HG03175 (cell line): Measurements from ENCODE around the gene UQCC2.
A peak's percentile ranks its signal among the peaks of the same experiment; 100 is the strongest.

Source experiments
- ATAC-seq: cut with Tn5 transposase; IDR thresholded peaks from one replicate; pipeline ENCODE4 v1.9.1; 2021; ENCODE audit warnings: mild to moderate bottlenecking, moderate library complexity; ENCODE audit not compliant: unreplicated experiment

The UQCC2 gene

DNA sequence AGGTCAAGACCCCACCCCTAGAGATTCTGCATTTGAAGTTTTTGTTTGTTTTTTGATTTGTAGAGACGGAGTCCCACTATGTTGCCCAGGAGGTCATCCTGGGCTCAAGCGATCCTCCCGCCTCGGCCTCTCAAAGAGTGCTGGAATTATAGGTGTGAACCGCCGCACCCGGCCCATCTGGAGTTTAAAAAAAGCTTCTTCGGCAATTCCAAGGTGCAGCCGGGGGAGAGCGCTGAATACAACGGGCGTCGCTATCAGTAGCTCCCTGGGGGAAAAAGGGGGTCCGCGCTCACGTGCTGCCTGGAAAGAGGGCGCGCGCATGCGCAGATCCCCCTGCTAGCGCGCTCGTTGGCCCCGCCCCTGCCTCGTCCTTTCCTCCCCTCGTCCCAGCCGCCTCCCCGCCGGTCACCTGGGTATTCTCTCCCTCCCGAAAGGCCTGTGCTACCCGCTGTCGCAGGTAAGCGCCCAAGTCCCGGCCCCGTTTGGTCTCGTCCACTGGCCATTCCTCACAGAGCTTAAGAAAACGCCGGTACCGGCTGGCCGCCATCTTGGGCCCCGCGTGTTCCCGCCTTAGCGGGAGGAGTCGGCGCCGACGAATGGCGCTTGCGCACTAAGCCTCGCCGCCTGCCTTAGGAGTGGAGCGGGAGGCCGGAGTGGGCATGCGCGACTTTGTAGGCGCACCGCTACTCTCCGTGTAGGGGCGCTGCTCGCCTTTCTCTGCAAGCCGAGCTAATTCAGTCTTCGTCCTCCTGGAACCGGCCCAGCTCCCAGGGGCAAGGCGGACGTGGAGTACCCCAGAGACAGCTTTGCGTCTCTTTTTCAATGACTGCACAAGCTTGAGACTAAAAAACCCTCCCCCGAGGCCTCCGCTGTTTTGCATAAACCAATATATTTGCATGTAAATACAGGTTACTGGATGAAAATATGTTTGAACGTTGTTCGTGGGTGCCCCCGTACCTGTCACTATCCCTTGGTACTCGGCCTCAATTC lies at the start of gene UQCC2:
UQCC2 (minus strand) TSS at position 561 of the 990 bp plus-strand sequence; CDS start at position 547, 14 bp downstream.
- peak; percentile 91 for ATAC-seq

DNA sequence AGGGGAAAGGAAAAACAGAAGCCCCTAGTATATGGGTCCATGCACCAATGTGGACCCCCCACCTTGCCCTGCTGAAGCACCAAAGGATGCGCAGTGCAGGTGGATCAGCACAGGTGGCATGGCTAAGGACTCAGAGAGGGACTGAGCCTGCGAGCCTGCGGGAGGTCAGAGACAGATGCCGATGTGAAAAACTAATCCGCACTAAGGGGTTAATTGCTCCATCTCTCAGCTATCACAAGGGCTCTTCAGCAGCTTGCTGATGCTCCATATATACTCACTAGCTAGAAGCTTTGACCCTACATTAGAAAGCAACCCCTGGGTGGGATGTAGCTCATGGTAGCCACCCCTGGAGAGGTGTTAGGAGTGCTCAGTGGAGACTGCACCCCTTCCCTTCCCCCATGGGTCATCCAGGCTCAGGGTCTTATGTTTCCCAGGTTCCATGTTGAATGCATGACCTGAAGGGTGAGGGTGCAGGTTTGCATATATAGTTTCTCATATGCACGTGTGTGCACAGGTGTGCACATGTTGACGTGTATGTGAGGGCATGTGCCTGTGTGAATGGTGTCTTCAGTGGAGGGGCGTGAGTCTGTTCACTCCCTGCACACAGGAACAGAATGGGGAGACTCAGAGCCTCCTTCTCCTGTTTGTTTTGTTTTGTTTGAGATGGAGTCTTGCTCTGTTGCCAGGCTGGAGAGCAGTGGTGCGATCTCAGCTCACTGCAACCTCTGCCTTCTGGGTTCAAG lies 48.6 kb upstream of the UQCC2 start:
- no peak for ATAC-seq

DNA sequence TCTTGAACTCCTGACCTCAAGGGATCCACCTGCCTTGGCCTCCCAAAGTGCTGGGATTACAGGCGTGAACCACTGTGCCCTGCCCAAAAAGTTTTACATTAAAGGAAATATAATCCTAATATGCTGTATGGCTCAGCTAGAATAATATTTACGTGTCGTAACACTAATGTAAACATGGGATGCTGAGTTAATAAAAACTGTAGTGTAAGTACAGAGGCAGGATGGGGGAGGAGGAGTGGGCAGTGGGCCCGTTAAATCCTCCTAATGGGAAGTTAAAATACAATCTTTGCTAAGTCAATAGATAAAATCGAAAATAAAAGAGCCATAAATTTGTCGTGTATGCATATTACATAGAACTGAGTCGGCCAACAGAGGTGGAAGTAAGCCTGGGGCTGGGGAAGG lies 47.3 kb upstream of the UQCC2 start:
- no peak for ATAC-seq

DNA sequence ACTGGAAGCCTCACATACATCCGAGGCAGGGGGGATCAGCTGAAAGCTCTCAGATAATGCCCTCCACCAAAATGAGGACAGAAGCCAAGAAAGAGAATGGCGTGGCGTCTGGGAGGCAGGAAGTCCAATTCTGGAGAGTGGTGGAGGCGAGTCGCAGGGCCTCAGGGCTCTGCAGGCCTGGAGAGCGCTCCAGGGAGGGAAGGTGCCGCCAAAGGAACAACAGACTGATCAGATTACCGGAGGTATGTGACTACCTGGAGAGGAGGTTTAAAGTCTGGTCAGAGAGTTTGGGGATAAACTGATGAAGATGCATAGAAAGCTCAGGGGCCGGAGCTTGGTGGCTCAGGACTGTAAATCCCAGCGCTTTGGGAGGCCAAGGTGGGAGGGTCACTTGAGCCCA lies 46.4 kb upstream of the UQCC2 start:
- no peak for ATAC-seq

DNA sequence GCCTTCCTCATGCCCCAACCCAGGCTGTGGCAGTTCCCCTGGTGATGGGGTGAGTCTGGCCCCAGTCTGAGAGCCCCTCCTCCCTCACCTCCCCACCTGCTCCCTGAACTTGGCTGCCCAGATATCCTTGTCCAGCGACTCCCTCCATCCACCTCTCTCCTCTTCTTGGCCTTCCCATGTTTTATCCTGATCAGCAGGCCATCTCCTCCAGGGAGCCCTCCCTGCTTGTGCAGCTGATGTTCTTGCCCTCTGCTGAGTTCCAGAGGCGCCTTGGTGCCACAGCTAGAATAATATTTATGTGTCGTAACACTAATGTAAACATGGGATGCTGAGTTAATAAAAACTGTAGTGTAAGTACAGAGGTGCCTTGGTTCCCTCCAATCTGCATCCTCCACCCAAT lies 45.6 kb upstream of the UQCC2 start:
- no peak for ATAC-seq

DNA sequence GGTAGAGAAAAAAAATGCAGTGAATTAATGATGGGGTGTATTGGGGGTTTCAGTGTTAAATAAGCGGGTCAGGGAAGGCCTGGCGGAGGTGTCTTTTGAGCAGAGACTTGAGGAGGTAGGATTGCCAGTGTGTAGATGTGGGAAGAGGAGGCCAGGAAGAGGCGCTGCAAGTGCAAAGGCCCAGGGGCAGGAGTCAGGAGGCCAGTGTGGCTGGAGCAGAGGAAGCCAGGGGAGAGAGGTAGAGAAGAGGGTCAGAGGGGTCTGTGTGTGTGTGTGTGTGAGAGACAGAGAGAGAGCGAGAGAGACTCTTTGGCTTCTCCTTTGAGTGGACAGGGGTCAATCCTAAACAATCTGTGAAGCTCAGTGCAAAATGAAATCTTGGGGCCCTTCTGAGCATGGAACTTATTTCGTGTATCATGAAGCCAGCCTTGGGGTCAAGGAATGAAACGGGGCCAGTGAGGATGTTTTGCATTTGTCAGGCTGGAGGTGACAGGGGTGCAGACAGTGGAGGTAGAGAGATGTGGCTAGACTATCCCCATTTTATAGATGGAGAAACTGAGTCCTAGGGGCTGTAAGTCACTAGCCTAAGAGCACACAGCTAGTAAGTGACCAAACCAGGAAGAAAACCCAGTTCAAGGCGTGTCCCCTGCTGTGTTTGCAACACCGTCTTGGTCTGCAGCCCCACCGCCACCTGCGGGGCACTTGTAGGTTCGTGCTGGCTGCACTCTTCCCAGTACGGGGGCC lies 44.9 kb upstream of the UQCC2 start:
- ATAC-seq = no peak

DNA sequence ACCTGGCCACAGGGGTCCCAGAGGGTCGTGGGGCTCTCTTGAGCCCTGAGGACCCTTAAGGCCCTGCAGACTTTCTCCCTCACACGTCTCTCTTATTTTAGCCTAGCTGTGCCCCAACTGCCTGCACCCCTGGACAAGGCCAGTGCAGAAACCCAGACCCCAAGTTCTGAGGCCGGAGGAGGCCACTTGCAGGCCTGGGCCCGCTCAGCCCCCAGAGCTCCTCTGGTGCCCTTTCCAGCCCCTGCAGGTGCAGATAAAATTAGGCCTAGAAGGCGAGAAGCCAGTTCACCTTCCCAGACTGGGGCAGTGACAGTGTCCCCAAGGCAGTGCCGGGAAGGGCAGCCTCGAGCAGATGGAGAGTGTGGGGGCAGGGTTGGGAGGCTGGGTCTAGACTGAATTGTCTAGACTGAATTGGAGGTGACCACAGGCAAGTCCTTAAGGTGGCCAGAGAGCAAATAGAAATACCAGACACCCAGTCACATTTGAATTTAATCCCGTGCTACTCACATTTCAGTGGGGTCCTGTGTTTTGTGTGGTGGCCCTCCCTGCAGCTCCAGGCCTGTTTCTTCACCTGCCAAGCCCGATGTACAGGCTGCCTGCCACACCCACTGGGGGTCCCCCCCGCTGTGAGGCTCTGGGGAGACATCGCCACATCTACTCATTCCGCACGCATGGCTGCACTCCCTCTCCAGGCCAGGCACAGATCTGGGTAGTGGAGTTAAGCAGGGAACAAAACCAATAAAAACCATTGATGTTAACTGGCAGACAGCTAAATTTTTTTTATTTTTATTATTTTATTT lies 43.8 kb upstream of the UQCC2 start:
- ATAC-seq = no peak

DNA sequence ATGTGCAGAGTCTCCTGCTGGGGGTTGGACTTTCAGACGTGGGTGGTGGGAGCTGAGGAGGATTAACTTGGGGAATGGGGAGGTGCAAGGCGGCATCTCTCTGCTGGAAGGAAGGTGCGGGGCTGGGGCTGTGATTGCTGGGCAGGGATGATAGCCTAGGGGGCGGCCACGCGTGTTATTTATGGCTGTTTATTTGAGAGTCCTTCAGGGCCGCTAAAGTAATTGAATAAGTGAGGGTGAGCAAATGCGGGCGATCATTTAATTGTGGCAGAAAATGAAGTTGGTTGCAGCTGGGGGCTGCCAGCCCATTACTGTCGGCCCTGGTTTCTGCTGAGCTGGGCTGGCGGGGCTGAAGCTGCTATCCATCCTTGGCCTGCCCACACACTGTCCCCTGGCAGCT lies 42.7 kb upstream of the UQCC2 start:
- ATAC-seq = no peak

DNA sequence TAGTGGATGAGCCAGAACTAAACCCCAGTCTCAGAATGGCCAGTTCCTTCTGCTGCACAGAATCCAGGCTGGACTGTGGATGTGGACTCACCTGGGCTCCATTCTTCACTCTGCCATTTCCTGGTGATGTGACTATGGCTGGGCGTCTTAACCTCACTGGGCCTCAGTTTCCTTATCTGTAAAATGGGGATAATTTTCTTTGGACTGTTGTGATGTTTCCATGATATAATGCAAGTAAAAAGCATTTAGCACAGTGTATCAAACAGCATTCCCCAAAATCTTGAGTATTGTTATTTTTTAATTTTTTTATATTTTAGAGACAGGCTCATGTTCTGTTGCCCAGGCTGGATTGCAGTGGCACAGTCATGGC lies 41.1 kb upstream of the UQCC2 start:
- ATAC-seq = no peak

DNA sequence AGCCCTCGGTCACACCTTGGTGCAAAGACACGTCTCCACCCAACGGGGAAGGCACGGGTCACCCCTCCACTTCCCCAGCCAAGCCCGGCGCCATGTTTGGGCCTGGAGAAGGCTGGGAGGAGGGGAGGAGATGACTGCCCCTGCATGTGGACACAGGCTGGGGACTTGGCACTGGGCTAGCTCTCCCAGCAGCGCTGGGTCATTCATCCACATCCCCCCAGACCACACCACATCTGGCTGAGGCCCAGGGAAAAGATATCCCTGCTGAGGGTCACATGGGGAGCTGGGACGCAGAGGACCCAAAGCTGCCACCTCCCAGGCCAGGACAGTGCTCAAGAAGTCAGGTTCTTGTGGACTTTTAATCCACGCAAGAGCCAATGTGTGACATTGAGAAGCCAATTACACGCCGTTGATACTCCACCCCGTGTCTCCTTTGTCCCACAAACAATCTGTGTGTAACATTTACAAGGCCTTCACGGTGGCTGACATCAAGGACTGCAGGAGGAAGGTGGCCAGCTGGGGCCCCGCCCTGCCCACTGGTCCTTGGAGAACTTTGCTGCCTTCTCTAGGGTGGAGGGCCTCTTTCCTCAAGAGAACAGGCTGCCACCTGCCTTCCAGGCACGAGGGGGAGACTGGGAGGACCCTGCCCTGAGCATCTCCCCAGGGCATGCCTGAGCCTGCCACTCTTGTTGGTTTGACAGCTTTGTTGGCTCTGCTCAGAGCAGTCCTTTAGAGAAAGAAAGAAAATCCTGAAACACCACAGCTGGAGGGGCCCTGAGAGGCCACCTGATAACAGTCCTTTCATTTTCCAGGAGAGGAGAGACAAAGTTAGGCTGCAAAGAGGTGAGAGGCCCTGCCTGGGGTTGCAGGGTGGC lies 40.5 kb upstream of the UQCC2 start:
- ATAC-seq = no peak

DNA sequence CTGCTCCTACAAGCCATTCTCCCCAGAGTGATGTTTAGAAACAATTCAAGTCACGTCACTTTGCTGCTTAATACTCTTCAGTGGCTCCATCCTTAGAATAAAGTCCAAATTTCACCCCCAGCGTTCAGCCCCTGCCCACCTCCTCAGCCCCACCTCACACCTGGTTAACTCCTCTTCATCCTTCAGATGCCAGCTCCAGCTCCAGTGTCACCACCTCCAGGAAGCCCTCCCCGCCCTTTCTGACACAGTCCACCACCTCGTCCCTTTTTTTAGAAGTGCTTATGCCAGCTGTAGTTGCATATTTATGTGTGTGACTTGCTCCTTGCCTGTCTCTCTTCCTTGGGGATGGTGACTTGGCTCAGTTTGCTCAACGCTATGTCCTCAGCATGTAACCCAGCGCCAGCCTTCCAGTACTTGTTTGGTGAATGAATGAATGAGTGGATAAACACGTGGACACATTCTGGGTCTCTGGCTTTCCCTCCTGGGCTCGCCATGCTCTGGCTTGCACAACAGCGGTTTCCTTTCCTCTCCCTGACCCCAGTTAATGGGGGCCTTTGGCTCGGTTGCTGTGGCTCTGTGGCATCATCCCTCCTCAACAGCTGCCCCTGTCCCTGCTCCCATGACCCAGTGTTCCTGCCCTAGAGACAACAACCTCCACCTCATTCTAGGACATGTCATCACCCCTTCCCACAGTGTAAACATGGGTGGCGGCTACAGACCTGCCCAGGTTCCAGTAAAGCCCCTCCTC lies 38.9 kb upstream of the UQCC2 start:
- ATAC-seq = no peak

DNA sequence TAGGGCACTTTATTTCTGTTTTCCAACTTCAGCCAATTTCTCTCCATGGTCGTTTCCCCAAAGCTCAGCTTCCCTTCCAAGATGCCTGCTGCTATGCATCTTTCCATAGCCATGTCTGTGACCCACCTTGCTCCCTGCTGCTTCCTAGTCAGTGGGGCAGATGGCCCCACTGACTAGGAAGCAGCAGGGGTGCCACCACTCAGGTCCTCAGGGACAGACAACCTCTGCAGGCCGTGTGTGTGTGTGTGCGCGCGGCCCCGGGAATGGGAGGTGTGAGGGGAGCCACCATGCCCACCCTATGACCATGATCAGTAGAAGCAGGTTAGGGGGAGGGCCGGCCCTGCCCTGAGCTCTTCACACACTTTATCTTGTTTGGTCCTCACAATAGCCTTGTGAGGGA lies 37.9 kb upstream of the UQCC2 start:
- no peak for ATAC-seq

DNA sequence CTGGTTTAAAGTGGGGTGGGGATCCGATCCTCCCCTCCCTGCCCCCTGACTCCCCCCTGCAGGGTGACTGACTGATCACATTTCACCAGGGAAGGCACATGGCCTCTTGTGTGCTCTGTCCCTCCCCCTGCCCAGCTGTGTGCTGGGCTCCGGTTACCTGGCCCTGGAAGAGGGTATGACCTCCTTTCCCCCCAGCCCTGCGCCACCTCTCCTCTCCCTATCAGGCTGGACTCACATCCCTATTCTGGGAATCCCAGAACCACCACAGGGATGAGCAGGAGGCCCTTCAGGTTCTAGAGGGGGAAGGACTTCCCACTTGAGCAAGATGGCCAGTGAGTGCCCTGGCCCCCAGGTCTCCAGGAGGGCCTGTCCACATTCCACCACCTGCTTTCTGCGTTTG lies 37.3 kb upstream of the UQCC2 start:
- ATAC-seq = no peak

DNA sequence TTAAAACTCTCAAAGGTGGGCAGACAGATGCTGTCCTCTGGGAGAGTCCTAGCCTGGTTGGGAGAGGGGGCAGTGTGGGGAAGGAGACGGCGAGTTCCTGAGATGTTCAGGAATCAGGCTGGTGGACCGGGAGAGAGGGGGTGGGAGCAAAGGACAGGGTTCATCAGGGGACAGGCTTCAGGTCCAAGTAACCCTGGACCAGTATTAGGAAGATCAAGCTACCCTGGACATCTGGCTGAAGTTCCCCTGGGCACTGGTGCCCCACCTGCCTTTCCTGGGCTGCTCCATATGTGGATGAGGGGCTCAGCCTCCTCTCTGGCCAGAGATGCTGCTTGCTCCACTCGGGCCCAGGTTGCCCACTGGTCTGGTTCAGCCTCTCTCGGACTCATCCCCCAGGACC lies 36.3 kb upstream of the UQCC2 start:
- ATAC-seq = no peak

DNA sequence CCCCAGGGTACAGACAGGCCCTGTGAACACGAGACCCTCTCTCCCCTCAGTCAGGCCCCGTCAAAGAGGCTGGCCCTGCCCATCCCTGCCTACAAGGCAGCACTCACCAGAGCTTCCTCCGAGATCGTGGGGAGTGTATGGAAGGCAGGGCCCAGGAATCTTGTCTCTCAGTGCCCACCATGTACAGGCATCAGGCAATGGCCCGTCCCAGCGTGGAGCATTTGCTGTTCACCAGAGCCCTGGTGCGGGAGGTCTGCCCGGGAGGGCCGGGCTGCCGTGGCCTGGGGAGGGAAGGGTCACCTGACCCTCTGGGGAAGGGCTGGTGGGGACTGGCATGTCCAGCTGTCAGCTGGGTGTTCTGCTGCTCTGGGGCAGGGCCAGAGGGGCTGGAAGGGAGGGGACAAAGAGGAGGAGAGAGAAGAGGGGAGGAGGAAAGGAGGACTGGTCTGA lies 35.2 kb upstream of the UQCC2 start, which contains the start of gene IP6K3:
IP6K3 (minus strand) TSS at position 255 of the 450 bp plus-strand sequence. CDS start 11,429 bp downstream, outside the sequence.
- no peak for ATAC-seq

DNA sequence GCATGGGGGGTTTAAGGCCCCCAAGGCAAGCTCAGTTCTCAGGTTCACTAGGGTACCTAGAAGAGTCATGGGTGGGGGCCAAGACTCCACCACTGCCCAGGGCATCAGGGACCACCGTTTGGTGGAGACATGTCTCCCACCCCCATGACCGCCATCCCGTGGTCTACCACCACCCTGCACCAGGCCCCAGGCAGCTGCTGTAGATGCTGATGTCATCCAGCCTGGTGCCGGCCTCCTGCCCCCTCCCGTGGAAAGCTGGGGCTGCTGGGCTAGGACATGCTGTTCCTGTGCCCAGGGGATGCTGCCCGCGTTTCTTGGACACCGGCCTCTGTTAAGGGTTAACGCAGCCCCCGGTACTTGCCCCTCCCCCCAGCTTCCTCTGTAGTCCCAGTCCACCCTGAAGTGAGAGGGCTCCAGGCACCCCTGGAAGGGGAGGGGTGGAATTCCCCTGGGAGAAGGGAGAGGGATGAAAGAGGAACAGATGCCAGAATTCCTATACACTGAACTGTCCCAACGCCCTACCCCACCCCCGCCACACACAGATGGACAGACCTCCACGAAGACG lies 34.6 kb upstream of the UQCC2 start:
- ATAC-seq = no peak

DNA sequence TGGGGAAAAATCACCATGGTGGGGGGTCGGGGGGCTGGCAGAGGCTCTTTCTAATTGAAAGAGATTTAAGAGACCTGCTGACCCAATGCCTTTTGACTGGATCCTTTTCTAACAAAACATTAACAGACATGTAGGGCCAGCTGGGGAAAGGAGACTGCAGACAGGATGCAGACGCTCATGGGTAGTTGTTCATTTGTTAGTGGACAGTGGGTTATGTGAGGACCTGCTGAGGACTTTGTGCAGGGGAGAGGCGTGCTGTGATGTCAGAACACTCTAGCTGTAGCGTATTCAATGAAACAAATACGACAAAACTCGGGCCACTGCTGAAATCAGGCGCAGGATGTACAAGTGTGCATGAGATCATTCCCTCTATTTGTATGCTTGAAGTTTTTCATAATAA lies 34.0 kb upstream of the UQCC2 start:
- ATAC-seq = no peak

DNA sequence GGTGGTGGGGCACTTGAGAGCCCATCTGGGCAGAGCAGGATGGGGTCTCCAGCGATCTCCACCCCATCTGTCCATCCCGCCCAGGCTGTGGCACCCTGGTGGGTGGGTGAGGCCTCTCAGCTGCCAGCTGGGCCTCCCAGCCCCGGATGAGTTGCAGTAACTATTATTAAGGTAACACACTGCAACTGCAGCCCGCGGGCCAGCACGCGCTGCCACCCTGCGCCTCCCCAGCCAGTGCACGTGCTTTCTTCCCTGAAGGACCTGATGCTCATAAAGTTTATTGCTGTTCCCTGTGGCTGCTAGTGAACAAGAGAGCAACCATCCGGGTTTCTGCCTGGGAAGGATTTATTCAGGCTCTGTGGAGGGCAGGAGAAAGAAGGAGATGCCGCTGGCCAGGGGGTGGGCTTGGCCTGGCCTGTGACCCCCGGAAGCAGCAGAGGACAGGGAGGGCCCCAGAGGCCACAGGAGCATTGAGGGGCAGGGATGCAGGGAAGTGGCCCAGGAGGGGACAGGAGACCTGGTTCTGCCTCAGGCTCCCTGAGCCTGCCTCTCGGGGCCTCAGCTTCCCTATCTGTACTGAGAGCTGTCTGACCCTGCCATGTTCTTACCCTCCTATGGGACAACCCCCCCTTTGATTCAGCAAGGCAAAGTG lies 33.5 kb upstream of the UQCC2 start:
- no peak for ATAC-seq
